IMR-90 (cell line): ENCODE data around the gene PRSS23. TPM values are rescaled to one million over a fixed set of nuclear protein-coding genes. Genes with fewer than 3 reads are reported as not detected.
"Not testable (repeated sequence)": the region's sequence is repeated elsewhere in the genome, so short reads cannot be mapped to it uniquely, and the experiment has no call there.

Source experiments
- ATAC-seq: fragments of 200-7000 bp; cut with Tn5 transposase; 2 replicates; pipeline ENCODE4 v1.9.1; 2020; ENCODE audit warnings: low read depth, mild to moderate bottlenecking, moderate library complexity
- BruUV-seq: library from RNA; stranded (reverse); fragments of 400-500 nt; replicated peaks from 2 replicates; lab custom pipeline; 2021; lab: Mats Ljungman, UMichigan
- CTCF ChIA-PET: fragments of 300-600 bp; formaldehyde crosslinking; extraction: SDS; loops from one replicate; lab custom pipeline; 2021; ENCODE audit warnings: antibody characterized with exemption; lab: Yijun Ruan, JAX
- POLR2A ChIA-PET: fragments of 300-600 bp; sonication (Branson Sonifier 250); formaldehyde crosslinking; loops from one replicate; lab custom pipeline; 2022; ENCODE audit warnings: antibody characterized with exemption; ENCODE audit not compliant: unreplicated experiment; lab: Charles Lee
- DNase-seq: peaks from one replicate; pipeline ENCODE4 v3.0.0; 2013
- H2AFZ ChIP-seq: replicated peaks from 2 replicates; pipeline ENCODE3; 2013; ENCODE audit warnings: low read length, mild to moderate bottlenecking; ENCODE audit not compliant: poor library complexity
- H2AK5ac ChIP-seq: 2 replicates; pipeline ENCODE4 v1.6.1; 2013; ENCODE audit warnings: low read depth, low read length, inconsistent platforms
- H2AK9ac ChIP-seq: replicated peaks from 2 replicates; pipeline ENCODE3; 2013; ENCODE audit warnings: mild to moderate bottlenecking, low read depth, low read length, moderate library complexity; ENCODE audit not compliant: poor library complexity
- H2BK120ac ChIP-seq: 2 replicates; pipeline ENCODE4 v1.6.1; 2013; ENCODE audit warnings: low read depth, low read length, inconsistent platforms
- H2BK15ac ChIP-seq: 3 replicates; pipeline ENCODE4 v1.6.1; 2013; ENCODE audit warnings: low read depth, low read length, inconsistent platforms
- H2BK20ac ChIP-seq: 2 replicates; pipeline ENCODE4 v1.6.1; 2013; ENCODE audit warnings: low read depth, mild to moderate bottlenecking, inconsistent platforms, low read length, moderate library complexity
- H2BK5ac ChIP-seq: 2 replicates; pipeline ENCODE4 v1.6.1; 2013; ENCODE audit warnings: mild to moderate bottlenecking, low read depth, low read length, inconsistent platforms; ENCODE audit not compliant: poor library complexity, severe bottlenecking
- H3K14ac ChIP-seq: replicated peaks from 2 replicates; pipeline ENCODE4 v1.6.1; 2013; ENCODE audit warnings: low read depth, low read length, inconsistent platforms
- H3K18ac ChIP-seq: 2 replicates; pipeline ENCODE4 v1.6.1; 2013; ENCODE audit warnings: low read depth, low read length, control low read depth
- H3K23ac ChIP-seq: 2 replicates; pipeline ENCODE4 v1.6.1; 2013; ENCODE audit warnings: low read depth, low read length, inconsistent platforms
- H3K27ac ChIP-seq: 2 replicates; pipeline ENCODE4 v1.5.1; 2013; ENCODE audit warnings: mild to moderate bottlenecking, control low read depth, low read length; ENCODE audit not compliant: insufficient read depth
- H3K27me3 ChIP-seq: 2 replicates; pipeline ENCODE4 v1.6.1; 2013; ENCODE audit warnings: low read length; ENCODE audit not compliant: control insufficient read depth, insufficient read depth
- H3K36me3 ChIP-seq: 2 replicates; pipeline ENCODE4 v1.6.1; 2013; ENCODE audit warnings: low read length, mixed read lengths; ENCODE audit not compliant: control insufficient read depth, insufficient read depth
- H3K4ac ChIP-seq: 2 replicates; pipeline ENCODE4 v1.6.1; 2013; ENCODE audit warnings: low read depth, low read length, inconsistent platforms
- H3K4me1 ChIP-seq: 2 replicates; pipeline ENCODE4 v1.6.1; 2013; ENCODE audit warnings: low read length, mixed read lengths; ENCODE audit not compliant: control insufficient read depth, insufficient read depth
- H3K4me2 ChIP-seq: 2 replicates; pipeline ENCODE4 v1.6.1; 2013; ENCODE audit warnings: low read depth, mild to moderate bottlenecking, control low read depth, low read length, moderate library complexity
- H3K4me3 ChIP-seq: 2 replicates; pipeline ENCODE4 v1.5.1; 2013; ENCODE audit warnings: low read depth, mild to moderate bottlenecking, control low read depth, low read length, moderate library complexity; ENCODE audit not compliant: insufficient read depth
- H3K56ac ChIP-seq: 2 replicates; pipeline ENCODE4 v1.6.1; 2013; ENCODE audit warnings: low read length, inconsistent platforms; ENCODE audit not compliant: insufficient read depth; ENCODE audit errors: extremely low read depth
- H3K79me1 ChIP-seq, 2 experiments: 2 replicates each; pipeline ENCODE4 v1.6.1; 2013; ENCODE audit warnings: low read length in 2 of 2, inconsistent platforms in 1 of 2, low read depth in 1 of 2
- H3K9ac ChIP-seq: 2 replicates; pipeline ENCODE4 v1.6.1; 2013; ENCODE audit warnings: low read depth, low read length, control low read depth
- H3K9me1 ChIP-seq: 2 replicates; pipeline ENCODE4 v1.6.1; 2013; ENCODE audit warnings: low read length, inconsistent platforms; ENCODE audit not compliant: insufficient read depth
- H3K9me3 ChIP-seq: 2 replicates; pipeline ENCODE4 v1.6.1; 2013; ENCODE audit warnings: low read length; ENCODE audit not compliant: control insufficient read depth, insufficient read depth
- H4K20me1 ChIP-seq: 2 replicates; pipeline ENCODE4 v1.6.1; 2013; ENCODE audit warnings: low read length, inconsistent platforms; ENCODE audit not compliant: insufficient read depth
- H4K5ac ChIP-seq: 2 replicates; pipeline ENCODE4 v1.6.1; 2013; ENCODE audit warnings: mild to moderate bottlenecking, low read depth, low read length, control low read depth
- H4K8ac ChIP-seq, 2 experiments: 2 replicates each; pipeline ENCODE4 v1.6.1; 2013; ENCODE audit warnings: low read depth in 2 of 2, low read length in 2 of 2, control low read depth in 1 of 2, inconsistent platforms in 1 of 2
- H4K91ac ChIP-seq: 2 replicates; pipeline ENCODE4 v1.6.1; 2013; ENCODE audit warnings: low read depth, low read length, inconsistent platforms; ENCODE audit not compliant: insufficient read depth
- WGBS, 2 experiments: methylation state at CpG; one replicate each; pipeline versions ENCODE4 v1.1.5 to v1.1.7; 2013; ENCODE audit warnings: missing lambda C conversion rate in 2 of 2; ENCODE audit not compliant: insufficient read length in 1 of 2; ENCODE audit errors: extremely low coverage in 2 of 2; 5-methylcytosine and 5-hydroxymethylcytosine counted together
- dilution Hi-C: fragments of 300-500 bp; cut with HindIII; formaldehyde crosslinking; loops from one replicate; pipeline ENCODE4 v1.14.3; 2018; ENCODE audit warnings: low sequenced_read_pairs; ENCODE audit not compliant: unreplicated experiment
- in situ Hi-C: fragments of 300-500 bp; cut with MboI; formaldehyde crosslinking; loops from 3 replicates; pipeline ENCODE4 v1.14.3; 2019; ENCODE audit warnings: low sequenced_read_pairs, inconsistent platforms, mixed read lengths
- intact Hi-C: fragments of 100-400 bp; cut with micrococcal nuclease; formaldehyde crosslinking; loops from 2 replicates; pipeline ENCODE4 v1.10.0; 2022
- polyA plus RNA-seq, 3 experiments: library from polyadenylated mRNA; depleted of rRNA; stranded (reverse); fragments of >200 nt; gene quantifications; 2 replicates each; pipeline ENCODE4 v1.2.3, GENCODE V29; 2012; ENCODE audit warnings: low replicate concordance in 1 of 3
- total RNA-seq: library from RNA; depleted of rRNA; stranded (reverse); fragments of >200 nt; gene quantifications from 2 replicates; pipeline ENCODE4 v1.2.3, GENCODE V29; 2012

PRSS23 gene
- total and polyA plus RNA-seq, 2 of the 4 experiments (the other 2 are of a cell fraction), result 100 to 199 TPM

DNA sequence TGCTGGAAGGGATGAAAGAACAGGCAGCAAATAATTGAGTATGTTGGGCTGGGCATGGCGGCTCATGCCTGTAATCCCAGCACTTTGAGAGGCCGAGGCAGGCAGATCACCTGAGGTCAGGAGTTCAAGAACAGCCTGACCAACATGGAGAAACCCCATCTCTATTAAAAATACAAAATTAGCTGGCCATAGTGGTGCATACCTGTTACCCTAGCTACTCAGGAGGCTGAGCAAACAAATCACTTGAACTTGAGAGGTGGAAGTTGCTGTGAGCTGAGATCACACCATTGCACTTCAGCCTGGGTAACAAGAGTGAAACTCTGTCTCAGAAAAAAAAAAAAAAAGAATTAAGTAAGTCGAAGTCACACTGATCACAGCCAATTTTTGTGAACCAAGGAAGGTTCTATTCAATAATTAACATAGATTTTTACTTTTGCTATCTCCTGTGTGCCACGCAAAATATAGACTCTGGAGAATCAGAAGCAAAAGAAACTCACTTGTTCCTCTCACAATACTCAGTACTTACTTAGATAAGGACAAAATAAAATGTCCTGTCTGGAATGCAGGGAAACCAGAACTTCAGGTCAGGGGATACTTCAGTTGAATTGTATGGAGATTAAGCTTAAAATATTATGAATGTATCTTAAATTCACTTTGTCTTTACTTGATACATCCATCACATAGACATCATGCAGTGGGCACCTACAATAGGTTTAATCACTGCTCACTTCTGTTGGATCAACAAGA, 44.6 kb downstream of the PRSS23 start:
- H3K14ac ChIP-seq, H2BK120ac ChIP-seq, H2BK20ac ChIP-seq, H3K56ac ChIP-seq, H3K9ac ChIP-seq, H2AK5ac ChIP-seq, H3K4ac ChIP-seq, H2BK15ac ChIP-seq, H3K4me2 ChIP-seq, H3K23ac ChIP-seq, H4K20me1 ChIP-seq, H3K27me3 ChIP-seq, in situ Hi-C loops, ATAC-seq, H2AFZ ChIP-seq, H3K9me3 ChIP-seq, H4K8ac ChIP-seq, DNase-seq, intact Hi-C loops, H2AK9ac ChIP-seq, POLR2A ChIA-PET, H4K5ac ChIP-seq, H2BK5ac ChIP-seq, H4K91ac ChIP-seq, H3K4me1 ChIP-seq, dilution Hi-C loops, H3K9me1 ChIP-seq, H3K36me3 ChIP-seq, H3K18ac ChIP-seq, H3K27ac ChIP-seq, BruUV-seq, H3K4me3 ChIP-seq, H3K79me1 ChIP-seq: not testable (repeated sequence)
- no CpG with 5 or more reads among the region's 4 CpGs for WGBS, 2 experiments
- CTCF ChIA-PET, result interaction anchor here (0.5 kb wide), 1 partner anchor 95 kb away, joined by 3 read pairs; no protein-coding TSS in a partner anchor
